Measurements from ENCODE around the gene FOCAD.
"Not testable (repeated sequence)": the region's sequence is repeated elsewhere in the genome, so short reads cannot be mapped to it uniquely, and the experiment has no call there.

FOCAD gene

DNA sequence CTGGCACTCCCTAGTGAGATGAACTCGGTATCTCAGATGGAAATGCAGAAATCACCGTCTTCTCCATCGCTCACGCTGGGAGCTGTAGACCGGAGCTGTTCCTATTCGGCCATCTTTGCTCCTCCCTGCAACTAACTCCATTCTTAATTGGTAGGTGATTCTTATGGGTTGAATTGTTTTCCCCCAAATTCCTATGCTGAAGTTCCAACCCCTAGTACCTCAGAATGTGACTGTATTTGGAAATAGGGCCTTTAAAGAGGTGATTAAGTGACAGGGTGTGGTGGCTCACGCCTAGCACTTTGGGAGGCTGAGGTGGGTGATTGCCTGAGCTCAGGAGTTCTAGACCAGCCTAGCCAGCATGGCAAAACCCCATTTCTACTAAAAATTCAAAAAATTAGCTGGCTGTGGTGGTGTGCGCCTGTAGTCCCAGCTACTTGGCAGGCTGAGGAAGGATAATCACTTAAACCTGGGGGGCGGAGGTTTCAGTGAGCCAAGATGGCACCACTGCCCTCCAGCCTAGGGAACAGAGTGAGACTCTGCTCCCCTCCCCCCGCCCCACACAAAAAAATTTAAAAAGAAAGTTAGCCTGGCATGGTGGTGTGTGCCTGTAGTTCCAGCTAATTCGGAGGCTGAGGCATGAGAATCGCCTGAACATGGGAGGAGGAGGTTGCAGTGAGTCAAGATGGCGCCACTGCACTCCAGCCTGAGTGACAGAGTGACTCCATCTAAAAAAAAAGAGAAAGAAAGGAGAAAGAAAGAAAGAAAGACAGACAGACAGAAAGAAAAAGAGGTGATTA is 25.2 kb upstream of the FOCAD start:
- H3K9me3 Mint-ChIP-seq, result no peaks in the 10 kb centered on the region
- no peaks in the 10 kb centered on the region for H3K27me3 Mint-ChIP-seq
- peaks cover 7% of the 10 kb centered on the region for H3K4me1 Mint-ChIP-seq
- peak; percentile 33 for DNase-seq
- H3K36me3 Mint-ChIP-seq, result no peaks in the 10 kb centered on the region
- no peak overlapping the region for H3K27ac Mint-ChIP-seq
- CTCF ChIA-PET, result no interaction called here
- no peak overlapping the region for H3K4me3 Mint-ChIP-seq

DNA sequence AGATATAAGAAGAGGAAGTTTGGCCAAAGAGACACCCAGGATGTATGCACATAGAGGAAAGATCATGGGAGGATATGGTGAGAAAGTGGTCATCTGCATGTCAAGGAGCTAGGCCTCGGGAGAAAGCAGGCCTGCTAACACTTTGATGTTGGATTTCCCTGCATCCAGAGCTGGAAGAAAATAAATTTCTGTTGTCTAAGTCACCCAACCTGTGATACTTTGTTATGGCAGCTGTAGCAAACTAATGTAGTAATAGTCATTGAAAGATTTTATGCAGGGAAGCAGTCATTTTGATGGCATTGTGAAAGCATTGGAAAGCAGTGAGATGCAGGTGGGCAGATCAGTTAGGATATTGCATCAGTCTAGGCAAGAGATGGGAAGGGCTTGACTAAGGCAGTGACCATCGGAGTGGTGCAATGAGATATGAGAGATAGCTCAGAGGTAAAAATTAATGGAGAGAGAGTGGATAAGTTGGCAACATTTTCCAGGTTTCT is 24.5 kb upstream of the FOCAD start:
- Mint-ChIP-seq H3K27me3 (peaks cover 2% of the 10 kb centered on the region), H3K36me3 (no peaks in the 10 kb centered on the region), H3K4me3 (no peak overlapping the region), H3K9me3 (no peaks in the 10 kb centered on the region), H3K4me1 (peaks cover 7% of the 10 kb centered on the region), H3K27ac (no peak overlapping the region)
- DNase-seq, result no peak
- CTCF ChIA-PET, result no interaction called here

DNA sequence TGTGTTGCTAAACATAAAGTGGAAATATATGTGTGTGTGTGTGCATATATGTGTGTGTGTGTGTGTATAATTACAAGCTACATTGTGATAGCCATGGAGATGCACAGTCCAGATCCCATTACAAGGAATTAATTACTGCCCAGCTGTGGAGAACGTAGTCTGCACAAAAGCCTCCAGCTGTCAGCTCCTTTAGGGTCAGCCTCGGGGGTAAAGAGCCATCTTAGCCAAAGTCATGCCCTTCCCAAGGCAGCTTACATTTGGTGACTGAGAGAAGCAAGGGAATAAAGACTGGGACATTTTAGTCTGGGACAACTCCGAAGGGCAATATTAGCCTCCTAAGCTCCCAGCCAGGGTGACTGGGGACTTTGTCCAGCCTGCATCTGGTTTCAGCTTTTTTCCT is 21.9 kb upstream of the FOCAD start:
- Mint-ChIP-seq H3K4me1 (peaks cover 4% of the 10 kb centered on the region), H3K27ac (no peak overlapping the region), H3K4me3 (no peak overlapping the region), H3K27me3 (peaks cover 4% of the 10 kb centered on the region), H3K9me3 (no peaks in the 10 kb centered on the region), H3K36me3 (no peaks in the 10 kb centered on the region)
- CTCF ChIA-PET, result no interaction called here
- DNase-seq, result no peak

DNA sequence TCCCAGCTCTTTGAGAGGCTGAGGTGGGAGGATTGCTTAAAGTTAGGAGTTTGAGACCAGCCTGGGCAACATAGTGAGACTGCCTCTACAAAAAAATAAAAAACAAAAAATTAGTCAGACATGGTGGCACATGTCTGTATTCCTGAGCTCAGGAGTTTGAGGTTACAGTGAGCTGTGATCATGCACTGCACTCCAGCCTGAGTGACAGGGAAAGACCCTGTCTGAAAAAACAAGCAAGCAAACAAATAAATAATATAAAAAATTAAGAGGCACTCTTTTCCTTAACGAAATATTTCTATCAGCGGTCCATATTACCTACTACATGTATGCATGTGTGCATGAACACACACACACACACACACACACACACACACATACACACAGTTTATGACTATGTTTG is 20.9 kb upstream of the FOCAD start:
- no peak overlapping the region for H3K27ac Mint-ChIP-seq
- CTCF ChIA-PET, result no interaction called here
- peaks cover 4% of the 10 kb centered on the region for H3K4me1 Mint-ChIP-seq
- peaks cover 4% of the 10 kb centered on the region for H3K27me3 Mint-ChIP-seq
- no peaks in the 10 kb centered on the region for H3K36me3 Mint-ChIP-seq
- no peak overlapping the region for H3K4me3 Mint-ChIP-seq
- DNase-seq, result no peak
- no peaks in the 10 kb centered on the region for H3K9me3 Mint-ChIP-seq

DNA sequence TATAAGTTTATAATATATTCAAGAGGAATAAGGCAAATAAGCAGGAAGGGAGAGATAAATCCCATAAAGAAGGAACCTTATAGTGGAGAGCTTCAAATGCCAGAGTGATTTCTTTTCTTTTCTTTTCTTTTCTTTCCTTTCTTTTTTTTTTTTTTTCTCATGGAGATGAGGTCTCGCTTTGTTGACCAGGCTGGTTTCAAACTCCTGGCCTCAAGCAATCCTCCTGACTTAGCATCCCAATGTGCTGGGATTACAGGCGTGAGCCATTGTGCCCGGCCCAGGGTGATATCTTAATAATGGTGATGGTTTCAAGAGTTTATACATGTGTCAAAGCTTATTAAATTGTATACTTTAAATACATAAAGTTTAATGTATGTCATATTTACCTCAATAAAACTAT is 19.6 kb upstream of the FOCAD start:
- Mint-ChIP-seq H3K36me3 (no peaks in the 10 kb centered on the region), H3K4me3 (no peak overlapping the region), H3K27me3 (peaks cover 7% of the 10 kb centered on the region), H3K27ac (no peak overlapping the region), H3K4me1 (peaks cover 4% of the 10 kb centered on the region), H3K9me3 (no peaks in the 10 kb centered on the region)
- no peak for DNase-seq
- CTCF ChIA-PET, result no interaction called here

DNA sequence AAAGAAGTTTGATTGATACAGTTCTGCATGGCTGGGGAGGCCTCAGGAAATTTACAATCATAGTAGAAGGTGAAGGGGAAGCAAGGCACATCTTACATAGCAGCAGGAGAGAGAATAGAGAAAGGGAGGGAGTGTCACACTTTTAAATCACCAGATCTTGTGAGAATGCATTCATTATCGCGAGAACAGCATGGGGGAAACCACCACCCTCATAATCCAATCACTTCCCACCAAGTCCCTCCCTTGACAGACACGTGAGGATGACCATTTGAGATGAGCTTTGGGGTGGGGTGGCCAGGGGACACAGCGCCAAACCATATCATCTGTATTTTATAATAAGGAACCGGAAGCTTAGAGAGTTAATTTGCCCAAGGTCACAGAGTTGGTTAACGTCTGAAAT is 13.7 kb upstream of the FOCAD start:
- peaks cover 4% of the 10 kb centered on the region for H3K36me3 Mint-ChIP-seq
- no peak overlapping the region for H3K4me3 Mint-ChIP-seq
- H3K4me1 Mint-ChIP-seq, result no peaks in the 10 kb centered on the region
- no peak overlapping the region for H3K27ac Mint-ChIP-seq
- CTCF ChIA-PET, result interaction anchor here (1.2 kb wide), 1 partner anchor 10 kb away, joined by 3 read pairs; no protein-coding TSS in a partner anchor
- H3K27me3 Mint-ChIP-seq, result peaks cover 3% of the 10 kb centered on the region
- H3K9me3 Mint-ChIP-seq, result no peaks in the 10 kb centered on the region
- no peak for DNase-seq

DNA sequence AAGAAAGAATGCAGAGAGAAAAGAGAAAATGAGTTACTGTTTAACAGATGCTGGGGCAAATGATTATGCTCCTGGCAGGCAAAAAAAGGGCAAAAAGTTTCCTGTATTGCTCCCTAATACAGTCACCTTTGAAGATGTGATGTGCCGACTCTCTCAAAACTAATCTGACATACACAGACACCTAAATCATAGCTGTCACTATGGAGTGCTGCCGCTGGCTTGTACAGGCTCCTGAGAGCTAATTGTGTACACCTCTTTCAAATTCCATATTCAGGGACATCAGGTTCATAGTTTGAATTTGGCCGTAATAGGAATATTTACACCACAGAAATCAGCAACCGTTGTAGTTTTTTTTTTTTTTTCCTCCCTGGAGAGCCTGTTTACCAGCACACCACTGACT is 12.4 kb upstream of the FOCAD start:
- CTCF ChIA-PET, result interaction anchor here (1.2 kb wide), 1 partner anchor 8 kb away, joined by 3 read pairs; no protein-coding TSS in a partner anchor
- no peak overlapping the region for H3K4me3 Mint-ChIP-seq
- no peaks in the 10 kb centered on the region for H3K9me3 Mint-ChIP-seq
- peaks cover 3% of the 10 kb centered on the region for H3K27me3 Mint-ChIP-seq
- H3K36me3 Mint-ChIP-seq, result peaks cover 7% of the 10 kb centered on the region
- H3K4me1 Mint-ChIP-seq, result no peaks in the 10 kb centered on the region
- DNase-seq, result no peak
- H3K27ac Mint-ChIP-seq, result no peak overlapping the region

DNA sequence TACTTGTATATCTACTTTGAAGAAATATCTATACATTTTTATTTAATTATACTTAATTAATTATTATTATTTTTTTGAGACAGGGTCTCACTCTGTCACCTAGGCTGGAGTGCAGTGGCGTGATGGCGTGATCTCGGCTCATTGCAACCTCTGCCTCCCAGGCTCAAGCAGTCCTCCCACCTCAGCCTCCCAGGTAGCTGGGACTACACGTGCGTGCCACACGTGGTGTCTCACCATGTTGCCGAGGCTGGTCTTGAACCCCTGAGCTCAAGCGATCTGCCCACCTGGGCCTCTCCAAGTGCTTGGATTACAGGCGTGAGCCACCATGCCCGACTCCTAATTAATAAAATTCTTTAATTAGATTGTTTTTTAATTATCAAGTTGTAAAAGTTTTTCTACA is 10.5 kb upstream of the FOCAD start:
- not testable (repeated sequence) for H3K36me3 Mint-ChIP-seq, DNase-seq, H3K27me3 Mint-ChIP-seq, H3K4me3 Mint-ChIP-seq, H3K27ac Mint-ChIP-seq, H3K4me1 Mint-ChIP-seq, H3K9me3 Mint-ChIP-seq
- CTCF ChIA-PET, result interaction anchor here (1.0 kb wide), 1 partner anchor 57 kb away, joined by 3 read pairs; no protein-coding TSS in a partner anchor

DNA sequence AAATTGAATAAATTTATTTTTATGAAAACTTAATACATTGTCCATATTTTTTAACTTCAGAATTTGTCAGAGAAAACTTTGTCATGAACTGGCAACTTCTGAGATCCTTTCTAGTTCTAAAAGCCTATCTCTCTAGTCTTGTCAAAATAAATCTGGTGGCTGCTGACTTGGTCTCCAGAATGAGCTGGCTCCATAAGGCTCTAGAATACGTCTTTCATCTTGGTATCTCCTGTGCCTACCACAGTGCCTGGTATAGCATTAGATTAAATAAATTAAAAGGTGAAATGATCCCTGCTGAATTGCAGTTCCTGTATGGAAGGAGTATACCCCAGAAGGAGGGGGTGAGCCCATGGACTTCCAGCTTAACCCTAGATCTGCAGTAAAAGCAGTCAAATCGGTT is 2.6 kb upstream of the FOCAD start:
- Mint-ChIP-seq H3K36me3 (no peaks in the 10 kb centered on the region), H3K4me3 (no peak overlapping the region)
- CTCF ChIA-PET, result no interaction called here

DNA sequence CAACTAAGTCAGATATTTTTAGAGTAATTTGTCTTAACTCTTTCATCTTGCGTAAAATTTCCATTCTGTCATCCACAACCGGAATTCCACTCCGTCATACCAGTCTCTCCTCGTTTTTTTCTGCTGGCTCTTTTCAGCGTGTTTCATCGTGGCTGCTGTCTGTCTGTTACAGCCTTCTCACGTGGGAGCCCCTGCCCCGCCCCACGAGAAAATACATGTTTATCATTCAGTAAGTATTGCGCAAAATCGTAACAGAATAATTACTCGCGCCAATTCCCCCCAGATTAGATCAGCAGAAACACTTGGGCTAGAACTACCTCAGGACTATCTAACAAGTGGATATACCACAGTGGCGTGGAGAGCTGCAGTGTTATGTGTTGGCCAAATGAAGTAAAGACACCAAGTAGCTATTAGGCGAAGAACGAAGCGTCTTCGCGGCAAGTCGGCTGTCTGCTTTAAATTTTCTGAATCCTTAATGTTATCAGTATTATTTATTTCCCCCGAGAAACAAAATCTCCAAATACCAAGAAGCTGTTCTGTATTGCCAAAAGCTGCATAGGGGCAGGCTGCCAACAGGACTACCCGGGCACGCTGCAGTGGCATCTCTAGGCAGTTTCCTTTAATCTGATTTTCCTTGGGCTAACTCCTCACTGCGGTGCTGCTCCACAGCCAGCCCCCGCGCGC is 566 bp upstream of the FOCAD start:
- peak; percentile 52 for DNase-seq
- Mint-ChIP-seq H3K9me3 (no peaks in the 10 kb centered on the region), H3K4me1 (peaks cover 28% of the 10 kb centered on the region), H3K4me3 (peak overlapping the region; percentile 85), H3K27ac (peak overlapping the region; percentile 60), H3K27me3 (no peaks in the 10 kb centered on the region), H3K36me3 (no peaks in the 10 kb centered on the region)
- CTCF ChIA-PET, result interaction anchor here (0.6 to 1.7 kb wide), 5 partner anchors 59 to 759 kb away, joined by 3 to 5 read pairs (median 4); partner anchors contain the start of gene MLLT3

More for the DNA sequence above, 2.6 kb upstream of the FOCAD start:
- H3K9me3 Mint-ChIP-seq, result no peaks in the 10 kb centered on the region
- H3K4me1 Mint-ChIP-seq, result peaks cover 25% of the 10 kb centered on the region
- DNase-seq, result no peak
- H3K27ac Mint-ChIP-seq, result no peak overlapping the region
- H3K27me3 Mint-ChIP-seq, result no peaks in the 10 kb centered on the region

DNA sequence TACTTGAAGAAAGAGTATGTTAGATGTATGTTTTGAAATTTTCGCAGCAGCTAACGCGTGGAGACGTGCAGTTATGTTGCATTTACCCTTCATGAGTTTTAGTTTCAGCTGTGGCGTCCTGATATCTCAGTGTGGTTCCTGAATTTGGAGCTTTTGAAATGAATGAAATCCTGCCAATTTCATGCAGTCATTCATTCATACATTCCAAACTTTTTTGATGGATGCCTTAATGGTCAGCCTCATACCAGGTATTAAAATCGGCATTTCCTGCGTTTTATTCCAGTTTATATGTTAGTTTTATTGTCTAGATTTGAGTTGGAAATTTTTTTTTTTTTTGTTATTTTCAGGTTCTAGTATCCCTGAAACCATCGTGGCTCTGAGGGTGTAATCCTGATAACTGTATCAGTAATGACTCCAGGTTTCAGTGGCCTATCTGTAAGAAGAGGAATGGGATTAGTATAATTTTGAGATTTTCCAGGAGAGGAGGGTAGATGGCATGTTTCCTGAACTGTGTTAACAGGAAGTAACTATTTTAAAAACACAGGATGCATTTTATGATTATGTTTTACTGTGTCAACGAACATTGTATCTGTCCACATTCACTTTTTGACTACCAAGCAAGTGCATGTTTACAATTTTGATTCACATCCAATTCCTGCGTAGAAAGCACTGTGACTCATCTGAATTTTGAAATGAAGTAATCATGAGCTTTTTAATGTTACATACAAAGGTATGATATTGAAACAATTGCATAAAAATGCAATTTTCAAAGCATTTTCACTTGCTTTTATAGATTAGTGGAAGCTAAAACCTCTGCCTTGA is 1.0 kb downstream of the FOCAD start:
- no peaks in the 10 kb centered on the region for H3K36me3 Mint-ChIP-seq
- peak; percentile 51 for DNase-seq
- CTCF ChIA-PET, result interaction anchor here (0.7 to 1.7 kb wide), 6 partner anchors 54 to 760 kb away, joined by 3 to 7 read pairs (median 3); no protein-coding TSS in a partner anchor
- H3K4me1 Mint-ChIP-seq, result peaks cover 26% of the 10 kb centered on the region
- H3K27ac Mint-ChIP-seq, result peak overlapping the region; percentile 89
- H3K27me3 Mint-ChIP-seq, result no peaks in the 10 kb centered on the region
- H3K4me3 Mint-ChIP-seq, result peak overlapping the region; percentile 85
- H3K9me3 Mint-ChIP-seq, result no peaks in the 10 kb centered on the region

DNA sequence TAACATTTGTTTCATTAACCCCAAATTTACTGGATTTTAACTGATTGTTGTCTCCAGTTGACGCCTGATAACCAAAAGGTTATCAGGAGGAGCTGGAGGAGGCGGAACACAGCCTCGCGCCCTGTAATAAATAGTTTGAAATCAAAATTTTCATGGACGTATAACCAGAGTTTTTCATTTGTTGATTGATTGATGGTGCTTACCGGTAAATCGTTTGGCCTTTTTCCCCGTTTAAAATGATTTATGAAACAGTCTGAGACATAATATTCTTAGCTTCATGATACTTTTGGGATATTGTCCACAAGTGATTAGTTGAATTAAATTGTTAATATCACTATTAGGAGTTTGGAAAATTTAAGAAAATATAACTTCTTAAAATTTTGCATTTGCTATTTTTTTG is 1.7 kb downstream of the FOCAD start:
- CTCF ChIA-PET, result interaction anchor here (1.4 kb wide), 2 partner anchors 58 to 61 kb away, joined by 3 to 7 read pairs; no protein-coding TSS in a partner anchor
- no peak overlapping the region for H3K4me3 Mint-ChIP-seq
- H3K27ac Mint-ChIP-seq, result no peak overlapping the region
- no peak for DNase-seq
- H3K27me3 Mint-ChIP-seq, result no peaks in the 10 kb centered on the region
- no peaks in the 10 kb centered on the region for H3K9me3 Mint-ChIP-seq
- no peaks in the 10 kb centered on the region for H3K36me3 Mint-ChIP-seq
- H3K4me1 Mint-ChIP-seq, result peaks cover 26% of the 10 kb centered on the region

DNA sequence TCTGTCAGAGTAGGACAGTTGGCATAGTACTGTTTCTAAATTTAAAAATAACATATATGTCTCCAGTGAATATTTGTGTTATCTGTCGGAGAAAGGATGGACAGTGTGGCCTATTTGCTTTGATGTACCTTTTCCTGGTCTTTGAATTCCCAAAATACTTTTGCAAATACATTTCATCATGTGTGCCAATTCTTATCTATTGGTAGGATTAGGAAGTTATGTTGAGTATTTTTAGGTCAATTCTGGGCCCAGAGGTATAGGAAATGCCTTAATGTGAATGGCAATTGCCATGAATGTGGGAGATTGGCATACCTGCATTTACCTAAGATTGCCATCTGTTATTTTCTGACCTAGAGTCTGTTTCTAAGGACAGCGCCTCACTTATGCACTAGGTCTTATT is 5.8 kb downstream of the FOCAD start:
- CTCF ChIA-PET, result no interaction called here

DNA sequence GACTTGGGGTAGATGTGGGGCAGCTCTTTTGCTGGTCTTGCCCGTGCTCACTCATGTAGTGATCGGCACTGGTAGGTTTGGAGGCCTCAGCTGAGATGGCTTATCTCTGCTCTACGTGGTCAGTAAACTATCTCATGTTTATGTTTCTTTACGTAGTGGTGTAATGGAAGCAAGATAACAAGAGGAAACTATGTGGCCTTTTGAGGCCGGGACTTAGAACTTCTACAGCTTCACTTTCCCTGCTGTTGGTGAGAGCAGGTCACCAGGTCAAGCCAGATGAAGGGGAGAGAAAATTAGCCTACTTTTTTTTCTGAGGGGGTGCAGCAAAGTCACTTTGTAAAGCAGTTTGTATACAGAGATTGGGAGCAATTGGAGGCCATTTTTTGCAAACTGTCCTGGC is 8.5 kb downstream of the FOCAD start:
- CTCF ChIA-PET, result interaction anchor here (1.0 kb wide), 1 partner anchor 10 kb away, joined by 3 read pairs; no protein-coding TSS in a partner anchor
- no peak overlapping the region for H3K27ac Mint-ChIP-seq

More for the DNA sequence above, 5.8 kb downstream of the FOCAD start:
- Mint-ChIP-seq H3K4me1 (peaks cover 15% of the 10 kb centered on the region), H3K4me3 (no peak overlapping the region), H3K9me3 (no peaks in the 10 kb centered on the region), H3K36me3 (peaks cover 11% of the 10 kb centered on the region), H3K27ac (no peak overlapping the region), H3K27me3 (no peaks in the 10 kb centered on the region)
- no peak for DNase-seq

More for the DNA sequence above, 8.5 kb downstream of the FOCAD start:
- DNase-seq, result no peak
- H3K4me1 Mint-ChIP-seq, result no peaks in the 10 kb centered on the region
- H3K36me3 Mint-ChIP-seq, result peaks cover 12% of the 10 kb centered on the region
- no peaks in the 10 kb centered on the region for H3K27me3 Mint-ChIP-seq
- no peaks in the 10 kb centered on the region for H3K9me3 Mint-ChIP-seq
- no peak overlapping the region for H3K4me3 Mint-ChIP-seq
